Mesodermal cell (in vitro differentiated cells): ENCODE measurements around the gene MINDY4B. TPM values are rescaled to one million over a fixed set of nuclear protein-coding genes. Genes with fewer than 3 reads are reported as not detected.

Experiments used
- H3K27ac ChIP-seq: 2 replicates; pipeline ENCODE4 v1.7.0; 2013; ENCODE audit warnings: mild to moderate bottlenecking, low read depth, low read length, moderate library complexity; ENCODE audit not compliant: severe bottlenecking
- H3K36me3 ChIP-seq: 2 replicates; pipeline ENCODE4 v1.7.1; 2013; ENCODE audit warnings: mild to moderate bottlenecking, low read length, moderate library complexity; ENCODE audit not compliant: control insufficient read depth, insufficient read depth
- H3K4me1 ChIP-seq: one replicate; pipeline ENCODE4 v1.7.1; 2013; ENCODE audit warnings: mild to moderate bottlenecking, low read length; ENCODE audit not compliant: insufficient read depth, control insufficient read depth, poor library complexity, severe bottlenecking
- H3K4me3 ChIP-seq: 2 replicates; pipeline ENCODE4 v1.7.0; 2013; ENCODE audit warnings: low read length, control low read depth, mild to moderate bottlenecking; ENCODE audit not compliant: insufficient read depth, poor library complexity, severe bottlenecking; ENCODE audit errors: extremely low read depth
- H3K9me3 ChIP-seq: 2 replicates; pipeline ENCODE4 v1.7.1; 2013; ENCODE audit warnings: mild to moderate bottlenecking, low read length, moderate library complexity; ENCODE audit not compliant: control insufficient read depth
- WGBS, 2 experiments: methylation state at CpG; one replicate each; pipeline ENCODE4 v1.1.5; 2013; ENCODE audit warnings: missing lambda C conversion rate in 2 of 2; ENCODE audit not compliant: insufficient coverage in 2 of 2; 5-methylcytosine and 5-hydroxymethylcytosine counted together
- polyA plus RNA-seq, 2 experiments: library from polyadenylated mRNA; stranded (reverse); fragments of 50-300 nt; gene quantifications; one replicate each; pipeline ENCODE4 v1.2.3, GENCODE V29; 2013

Gene MINDY4B
- not detected for polyA plus RNA-seq (2013, experiment 1 of 2)
- polyA plus RNA-seq (2013, experiment 2 of 2), result not detected

GRCh38 chr3:150905339-150905738 is at the start of gene MINDY4B:
Gene MINDY4B, minus strand, starts transcription at chr3:150905439. Its CDS starts 0 bp downstream, at chr3:150905439.
- 100% methylated on average over 1 of the region's 4 CpGs; no CpG with 5 or more reads in 1 of the 2 experiments for WGBS, 2 experiments
- Histone ChIP-seq H3K36me3 (no peaks in the 10 kb centered on the region), H3K9me3 (no peaks in the 10 kb centered on the region), H3K4me3 (no peak within 1 kb of the TSS), H3K27ac (no peak within 1 kb of the TSS), H3K4me1 (peaks cover 3% of the 10 kb centered on the region)

- Histone ChIP-seq H3K4me1 (no peaks in the 10 kb centered on the region), H3K9me3 (no peaks in the 10 kb centered on the region), H3K36me3 (no peaks in the 10 kb centered on the region), H3K27ac (no peak overlapping the region), H3K4me3 (no peak overlapping the region)
- 86 to 87% methylated on average over 10 to 12 of the region's 13 CpGs for WGBS, 2 experiments
Observed at GRCh38 chr3:150951923-150952322, 46.7 kb upstream of the MINDY4B start.

GRCh38 chr3:150945226-150946032 is 40.2 kb upstream of the MINDY4B start:
- Histone ChIP-seq H3K27ac (no peak overlapping the region), H3K4me1 (no peaks in the 10 kb centered on the region), H3K36me3 (no peaks in the 10 kb centered on the region), H3K4me3 (no peak overlapping the region), H3K9me3 (peaks cover 7% of the 10 kb centered on the region)
- no CpG with 5 or more reads among the region's 3 CpGs for WGBS, 2 experiments

GRCh38 chr3:150942221-150942620 is 37.0 kb upstream of the MINDY4B start:
- H3K36me3 ChIP-seq, result no peaks in the 10 kb centered on the region
- H3K9me3 ChIP-seq, result peaks cover 7% of the 10 kb centered on the region
- H3K4me3 ChIP-seq, result no peak overlapping the region
- H3K27ac ChIP-seq, result no peak overlapping the region
- whole genome bisulfite sequencing, 2 experiments, result 88 to 100% methylated on average over 3 of the region's 3 CpGs
- no peaks in the 10 kb centered on the region for H3K4me1 ChIP-seq

- Histone ChIP-seq H3K27ac (no peak overlapping the region), H3K4me3 (no peak overlapping the region), H3K4me1 (no peaks in the 10 kb centered on the region), H3K9me3 (no peaks in the 10 kb centered on the region), H3K36me3 (no peaks in the 10 kb centered on the region)
- 27 to 43% methylated on average over 2 of the region's 2 CpGs for WGBS, 2 experiments
Observed at GRCh38 chr3:150936693-150937092, 31.5 kb upstream of the MINDY4B start.

GRCh38 chr3:150933473-150933995 is 28.3 kb upstream of the MINDY4B start:
- no peaks in the 10 kb centered on the region for H3K4me1 ChIP-seq
- WGBS, 2 experiments, result 0% methylated on average over 1 of the region's 1 CpG; no CpG with 5 or more reads in 1 of the 2 experiments
- H3K9me3 ChIP-seq, result no peaks in the 10 kb centered on the region
- H3K4me3 ChIP-seq, result no peak overlapping the region
- no peak overlapping the region for H3K27ac ChIP-seq
- no peaks in the 10 kb centered on the region for H3K36me3 ChIP-seq

GRCh38 chr3:150931745-150932144 is 26.5 kb upstream of the MINDY4B start:
- WGBS, 2 experiments, result 63 to 100% methylated on average over 1 of the region's 1 CpG
- H3K27ac ChIP-seq, result no peak overlapping the region

GRCh38 chr3:150930839-150931238 is 25.6 kb upstream of the MINDY4B start:
- H3K4me3 ChIP-seq, result no peak overlapping the region
- H3K4me1 ChIP-seq, result no peaks in the 10 kb centered on the region
- no peaks in the 10 kb centered on the region for H3K9me3 ChIP-seq
- 80 to 83% methylated on average over 3 of the region's 3 CpGs for WGBS, 2 experiments
- no peak overlapping the region for H3K27ac ChIP-seq
- no peaks in the 10 kb centered on the region for H3K36me3 ChIP-seq

More at GRCh38 chr3:150931745-150932144, 26.5 kb upstream of the MINDY4B start:
- Histone ChIP-seq H3K36me3 (no peaks in the 10 kb centered on the region), H3K9me3 (no peaks in the 10 kb centered on the region), H3K4me3 (no peak overlapping the region), H3K4me1 (no peaks in the 10 kb centered on the region)

- H3K9me3 ChIP-seq, result no peaks in the 10 kb centered on the region
- no peak overlapping the region for H3K27ac ChIP-seq
- WGBS, 2 experiments, result 91 to 100% methylated on average over 1 of the region's 1 CpG
- no peaks in the 10 kb centered on the region for H3K36me3 ChIP-seq
- no peak overlapping the region for H3K4me3 ChIP-seq
- no peaks in the 10 kb centered on the region for H3K4me1 ChIP-seq
Observed at GRCh38 chr3:150928234-150928633, 23.0 kb upstream of the MINDY4B start.

GRCh38 chr3:150926328-150926727 is 21.1 kb upstream of the MINDY4B start:
- Histone ChIP-seq H3K4me1 (no peaks in the 10 kb centered on the region), H3K4me3 (no peak overlapping the region), H3K9me3 (no peaks in the 10 kb centered on the region), H3K27ac (no peak overlapping the region), H3K36me3 (no peaks in the 10 kb centered on the region)
- WGBS, 2 experiments, result 91 to 92% methylated on average over 5 to 6 of the region's 7 CpGs

GRCh38 chr3:150925751-150926201 is 20.5 kb upstream of the MINDY4B start:
- no peak overlapping the region for H3K4me3 ChIP-seq
- H3K36me3 ChIP-seq, result no peaks in the 10 kb centered on the region
- H3K9me3 ChIP-seq, result no peaks in the 10 kb centered on the region
- H3K4me1 ChIP-seq, result no peaks in the 10 kb centered on the region
- 20 to 22% methylated on average over 13 to 14 of the region's 14 CpGs for WGBS, 2 experiments
- no peak overlapping the region for H3K27ac ChIP-seq
